HepG2 (cell line): ENCODE results near the gene NIP7. TPM values are rescaled to one million over a fixed set of nuclear protein-coding genes. Genes with fewer than 3 reads are reported as not detected.

Experiments used
- BRD4 ChIP-seq: sonication (generic); formaldehyde crosslinking; IDR thresholded peaks from 2 replicates; pipeline ENCODE4 v1.4.0; 2020; ENCODE audit warnings: missing genetic modification reagents
- GPBP1L1 ChIP-seq: sonication (generic); formaldehyde crosslinking; IDR thresholded peaks from 2 replicates; pipeline ENCODE4 v1.5.0; 2020; ENCODE audit warnings: mild to moderate bottlenecking, missing genetic modification reagents
- HHEX ChIP-seq: IDR thresholded peaks from 2 replicates; pipeline ENCODE4 v1.6.1; 2016; ENCODE audit warnings: control low read depth
- JUN ChIP-seq: sonication (generic); formaldehyde crosslinking; IDR thresholded peaks from 2 replicates; pipeline ENCODE4 v1.4.0; 2020; ENCODE audit warnings: mild to moderate bottlenecking, missing genetic modification reagents
- MATR3 ChIP-seq: sonication (generic); formaldehyde crosslinking; IDR thresholded peaks from 2 replicates; pipeline ENCODE4 v1.4.0; 2020; ENCODE audit warnings: missing genetic modification reagents
- MYPOP ChIP-seq: sonication (generic); formaldehyde crosslinking; IDR thresholded peaks from 2 replicates; pipeline ENCODE4 v1.8.1; 2023; ENCODE audit warnings: mild to moderate bottlenecking, moderate library complexity, missing genetic modification reagents
- SOX13 ChIP-seq, 3 experiments: fragments of 450-650 bp in 1 of 3; sonication (generic) in 1 of 3; formaldehyde crosslinking in 1 of 3; IDR thresholded peaks in 2 of 3; conservative IDR thresholded peaks in 1 of 3; 2 replicates each; pipeline versions ENCODE4 v1.5.0 to v1.6.1; 2016 to 2020; ENCODE audit warnings: antibody characterized with exemption in 1 of 3, mild to moderate bottlenecking in 1 of 3, missing compliant biosample characterization in 1 of 3, missing genetic modification reagents in 1 of 3, moderate library complexity in 1 of 3
- ZBTB46 ChIP-seq: sonication (generic); formaldehyde crosslinking; IDR thresholded peaks from 2 replicates; pipeline ENCODE4 v1.4.0; 2020; ENCODE audit warnings: mild to moderate bottlenecking, missing genetic modification reagents, borderline replicate concordance
- ZMYM3 ChIP-seq: sonication (generic); formaldehyde crosslinking; IDR thresholded peaks from 2 replicates; pipeline ENCODE4 v1.5.1; 2020; ENCODE audit warnings: mild to moderate bottlenecking, missing genetic modification reagents
- ZNF317 ChIP-seq: sonication (generic); formaldehyde crosslinking; IDR thresholded peaks from 2 replicates; pipeline ENCODE4 v1.5.0; 2020; ENCODE audit warnings: mild to moderate bottlenecking, missing genetic modification reagents
- ZNF350 ChIP-seq: sonication (generic); formaldehyde crosslinking; IDR thresholded peaks from 2 replicates; pipeline ENCODE4 v1.4.0; 2020; ENCODE audit warnings: mild to moderate bottlenecking, low read depth, missing genetic modification reagents, borderline replicate concordance
- ZNF547 ChIP-seq: sonication (generic); formaldehyde crosslinking; IDR thresholded peaks from 2 replicates; pipeline ENCODE4 v1.5.1; 2020; ENCODE audit warnings: mild to moderate bottlenecking, missing genetic modification reagents
- ZNF614 ChIP-seq: IDR thresholded peaks from 2 replicates; pipeline ENCODE4 v1.6.1; 2018; ENCODE audit warnings: missing biosample characterization, missing genetic modification reagents, inconsistent platforms, borderline replicate concordance
- ZSCAN25 ChIP-seq: sonication (generic); formaldehyde crosslinking; IDR thresholded peaks from 2 replicates; pipeline ENCODE4 v1.8.0; 2022; ENCODE audit warnings: mild to moderate bottlenecking, missing genetic modification reagents
- polyA plus RNA-seq, 8 experiments: library from polyadenylated mRNA; depleted of rRNA in 3 of 8; stranded (reverse) in 7 of 8; unstranded in 1 of 8; fragments of >200 nt; fragmentation: Illumina TruSeq in 4 of 8; extraction: Trizol in 4 of 8; gene quantifications; 2 replicates each; pipeline versions ENCODE4 v1.2.1 to v1.2.3, GENCODE V29; 2011 to 2016; ENCODE audit warnings: low read depth in 4 of 8, missing spikeins in 1 of 8, mixed read lengths in 1 of 8; ENCODE audit not compliant: insufficient read depth in 1 of 8
- total RNA-seq, 5 experiments: library from RNA; depleted of rRNA; stranded (reverse); fragments of >200 nt; fragmentation: Illumina TruSeq; extraction: Trizol; gene quantifications; 2 replicates each; pipeline ENCODE4 v1.2.3, GENCODE V29; 2016; ENCODE audit warnings: low read depth in 1 of 5
- TF ChIP-seq, protein P1 (sequence below): sonication (generic); formaldehyde crosslinking; IDR thresholded peaks from 2 replicates; pipeline ENCODE4 v1.4.0; 2020; ENCODE audit warnings: missing genetic modification reagents
- TF ChIP-seq, protein P2 (sequence below): IDR thresholded peaks from 2 replicates; pipeline ENCODE4 v1.6.1; 2016; ENCODE audit warnings: low read depth, control low read depth
- TF ChIP-seq, protein P3 (sequence below), 2 experiments: sonication (generic) in 1 of 2; formaldehyde crosslinking in 1 of 2; IDR thresholded peaks; 2 replicates each; pipeline versions ENCODE4 v1.4.0 to v1.6.1; 2018 to 2020; ENCODE audit warnings: missing genetic modification reagents in 2 of 2, borderline replicate concordance in 1 of 2, low read depth in 1 of 2, mild to moderate bottlenecking in 1 of 2, missing biosample characterization in 1 of 2

NIP7 gene
- total and polyA plus RNA-seq, 2 of the 13 experiments (the other 11 are each of a cell fraction or from before 2014, with no cell fraction given), result 15.3 to 114 TPM

DNA sequence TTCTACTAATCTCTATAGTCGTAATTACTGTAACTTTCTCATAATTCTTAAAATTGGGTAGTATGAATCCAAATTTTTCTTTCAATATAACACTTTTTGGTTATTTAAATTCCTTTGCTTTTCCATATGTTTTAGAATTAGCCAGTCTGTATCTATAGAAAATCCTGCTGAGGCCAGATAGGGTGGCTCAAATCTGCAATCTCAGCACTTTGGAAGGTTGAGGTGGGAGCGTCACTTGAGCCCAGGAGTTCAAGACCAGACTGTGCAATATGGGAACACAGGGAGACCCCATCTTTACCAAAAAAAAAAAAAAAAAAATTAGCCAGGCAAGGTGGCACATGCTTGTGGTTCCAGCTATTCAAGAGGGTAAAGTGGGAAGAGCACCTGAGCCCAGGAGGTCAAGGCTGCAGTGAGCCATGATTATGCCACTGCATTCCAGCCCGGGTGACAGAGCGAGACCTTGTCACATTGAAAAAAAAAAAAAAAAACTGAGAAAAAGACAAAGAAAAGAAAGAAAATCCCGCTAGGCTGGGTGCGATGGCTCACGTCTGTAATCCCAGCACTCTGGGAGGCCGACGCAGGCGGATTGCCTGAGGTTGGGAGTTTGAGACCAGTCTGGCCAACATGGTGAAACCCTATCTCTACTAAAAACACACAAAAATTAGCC is 37.0 kb downstream of the NIP7 start (continued):
- TF ChIP-seq GPBP1L1 (CRISPR knock-in tag) (no peak), BRD4 (CRISPR knock-in tag) (no peak), ZBTB46 (CRISPR knock-in tag) (no peak), MYPOP (CRISPR knock-in tag) (no peak), SOX13 (IDR thresholded peaks at IDR 0.05) (no peak), SOX13 (CRISPR knock-in tag; conservative IDR thresholded peaks at IDR 0.05 in 1 of 2, IDR thresholded peaks at IDR 0.05 in 1 of 2) (peak in 1 of 2 experiments; percentile 71; a peak in 2 of 4 replicates), ZNF614 (CRISPR knock-in tag) (no peak), ZNF317 (CRISPR knock-in tag) (no peak), JUN (CRISPR knock-in tag) (no peak), ZSCAN25 (CRISPR knock-in tag) (no peak), HHEX (CRISPR knock-in tag) (no peak), ZMYM3 (CRISPR knock-in tag) (no peak), ZNF547 (CRISPR knock-in tag) (no peak), ZNF350 (no peak), MATR3 (CRISPR knock-in tag) (no peak)
- TF ChIP-seq, protein P1, sequence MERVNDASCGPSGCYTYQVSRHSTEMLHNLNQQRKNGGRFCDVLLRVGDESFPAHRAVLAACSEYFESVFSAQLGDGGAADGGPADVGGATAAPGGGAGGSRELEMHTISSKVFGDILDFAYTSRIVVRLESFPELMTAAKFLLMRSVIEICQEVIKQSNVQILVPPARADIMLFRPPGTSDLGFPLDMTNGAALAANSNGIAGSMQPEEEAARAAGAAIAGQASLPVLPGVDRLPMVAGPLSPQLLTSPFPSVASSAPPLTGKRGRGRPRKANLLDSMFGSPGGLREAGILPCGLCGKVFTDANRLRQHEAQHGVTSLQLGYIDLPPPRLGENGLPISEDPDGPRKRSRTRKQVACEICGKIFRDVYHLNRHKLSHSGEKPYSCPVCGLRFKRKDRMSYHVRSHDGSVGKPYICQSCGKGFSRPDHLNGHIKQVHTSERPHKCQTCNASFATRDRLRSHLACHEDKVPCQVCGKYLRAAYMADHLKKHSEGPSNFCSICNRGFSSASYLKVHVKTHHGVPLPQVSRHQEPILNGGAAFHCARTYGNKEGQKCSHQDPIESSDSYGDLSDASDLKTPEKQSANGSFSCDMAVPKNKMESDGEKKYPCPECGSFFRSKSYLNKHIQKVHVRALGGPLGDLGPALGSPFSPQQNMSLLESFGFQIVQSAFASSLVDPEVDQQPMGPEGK (CRISPR knock-in tag), result no peak
- TF ChIP-seq, protein P2, sequence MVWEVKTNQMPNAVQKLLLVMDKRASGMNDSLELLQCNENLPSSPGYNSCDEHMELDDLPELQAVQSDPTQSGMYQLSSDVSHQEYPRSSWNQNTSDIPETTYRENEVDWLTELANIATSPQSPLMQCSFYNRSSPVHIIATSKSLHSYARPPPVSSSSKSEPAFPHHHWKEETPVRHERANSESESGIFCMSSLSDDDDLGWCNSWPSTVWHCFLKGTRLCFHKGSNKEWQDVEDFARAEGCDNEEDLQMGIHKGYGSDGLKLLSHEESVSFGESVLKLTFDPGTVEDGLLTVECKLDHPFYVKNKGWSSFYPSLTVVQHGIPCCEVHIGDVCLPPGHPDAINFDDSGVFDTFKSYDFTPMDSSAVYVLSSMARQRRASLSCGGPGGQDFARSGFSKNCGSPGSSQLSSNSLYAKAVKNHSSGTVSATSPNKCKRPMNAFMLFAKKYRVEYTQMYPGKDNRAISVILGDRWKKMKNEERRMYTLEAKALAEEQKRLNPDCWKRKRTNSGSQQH (CRISPR knock-in tag), result no peak
- TF ChIP-seq, protein P3, sequence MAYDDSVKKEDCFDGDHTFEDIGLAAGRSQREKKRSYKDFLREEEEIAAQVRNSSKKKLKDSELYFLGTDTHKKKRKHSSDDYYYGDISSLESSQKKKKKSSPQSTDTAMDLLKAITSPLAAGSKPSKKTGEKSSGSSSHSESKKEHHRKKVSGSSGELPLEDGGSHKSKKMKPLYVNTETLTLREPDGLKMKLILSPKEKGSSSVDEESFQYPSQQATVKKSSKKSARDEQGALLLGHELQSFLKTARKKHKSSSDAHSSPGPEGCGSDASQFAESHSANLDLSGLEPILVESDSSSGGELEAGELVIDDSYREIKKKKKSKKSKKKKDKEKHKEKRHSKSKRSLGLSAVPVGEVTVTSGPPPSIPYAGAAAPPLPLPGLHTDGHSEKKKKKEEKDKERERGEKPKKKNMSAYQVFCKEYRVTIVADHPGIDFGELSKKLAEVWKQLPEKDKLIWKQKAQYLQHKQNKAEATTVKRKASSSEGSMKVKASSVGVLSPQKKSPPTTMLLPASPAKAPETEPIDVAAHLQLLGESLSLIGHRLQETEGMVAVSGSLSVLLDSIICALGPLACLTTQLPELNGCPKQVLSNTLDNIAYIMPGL (CRISPR knock-in tag; IDR thresholded peaks at IDR 0.05; ENCODE audit: borderline replicate concordance in 1 of 2, low read depth in 1 of 2), result 0 out of 4 replicates have a peak, but pooled peaks of 1 of the 2 experiments have one; percentile 18
